ENCODE results near the gene CYP19A1. TPM values are rescaled to one million over a fixed set of nuclear protein-coding genes. Genes with fewer than 3 reads are reported as not detected.

The CYP19A1 gene
- 8.0 TPM for total RNA-seq
- long read RNA-seq, partial matches to known transcripts, result 2 of 14 reads
- long read RNA-seq, other reads (novel, unspliced or antisense), result 12 of 14 reads

DNA sequence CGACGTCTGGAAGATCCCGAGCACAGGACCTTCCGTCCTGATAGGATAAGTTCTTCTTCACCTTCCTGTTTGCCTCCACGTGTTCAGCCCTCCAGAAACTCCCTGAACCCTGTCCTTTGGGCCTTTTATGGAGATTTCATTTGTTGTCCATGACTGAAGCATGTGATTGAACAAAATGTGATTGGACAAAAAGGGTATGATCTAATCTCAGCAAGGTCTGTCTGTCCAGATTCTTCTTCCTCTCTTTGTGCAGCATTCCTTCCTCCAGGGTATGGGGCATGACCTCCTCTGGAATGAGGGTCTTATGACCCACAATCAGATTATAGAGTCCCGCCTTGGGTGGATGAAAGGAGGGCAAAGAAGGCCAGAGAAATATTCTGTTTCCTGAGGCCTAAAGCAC is at the start of gene CYP19A1:
TSS of gene CYP19A1 (minus strand) at position 101 of the 400 bp plus-strand sequence. CDS start 95,684 bp downstream, outside the sequence.
- no peak for DNase-seq (ENCODE audit: low spot score)

DNA sequence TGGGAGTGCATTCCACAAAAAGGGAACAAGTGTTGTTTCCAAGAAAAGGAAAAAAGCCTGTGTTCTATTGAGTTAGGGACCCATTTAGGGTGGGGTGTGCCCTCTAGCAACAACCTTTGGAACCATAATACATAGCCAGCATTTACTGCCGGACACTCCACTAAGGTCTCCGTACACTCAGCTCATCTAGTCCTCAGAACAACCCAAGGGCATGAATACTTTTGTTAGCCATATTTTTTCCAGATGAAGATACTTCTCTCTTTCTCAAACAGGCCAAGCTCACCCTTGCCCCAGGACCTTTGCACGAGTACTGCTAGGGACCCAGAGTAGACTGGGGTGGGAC is 49.3 kb upstream of the CYP19A1 start:
- no peak for DNase-seq (ENCODE audit: low spot score)

- no peak for DNase-seq (ENCODE audit: low spot score)
Measured at GRCh38 chr15:51386960-51387698, 48.7 kb upstream of the CYP19A1 start.

DNA sequence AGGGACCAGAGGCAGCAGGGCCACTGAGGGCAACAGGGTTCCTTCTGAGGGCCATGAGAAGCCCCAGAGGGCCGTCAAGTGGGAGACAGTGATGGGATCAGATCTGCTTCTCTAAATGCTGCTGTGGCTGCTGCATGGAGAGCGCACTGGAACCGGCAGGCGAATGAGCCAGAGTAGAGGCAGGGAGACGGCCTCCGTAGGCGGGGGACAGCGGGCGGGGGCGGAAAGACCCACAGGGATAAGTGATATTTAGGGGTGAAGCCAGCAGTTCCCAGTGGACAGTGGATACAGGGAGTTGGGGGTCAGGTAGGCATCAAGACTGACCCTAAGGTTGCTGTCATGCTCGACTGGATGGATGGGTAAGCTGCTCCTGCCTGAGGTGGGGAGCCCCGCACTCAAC is 48.1 kb upstream of the CYP19A1 start:
- DNase-seq (ENCODE audit: low spot score), result no peak

DNA sequence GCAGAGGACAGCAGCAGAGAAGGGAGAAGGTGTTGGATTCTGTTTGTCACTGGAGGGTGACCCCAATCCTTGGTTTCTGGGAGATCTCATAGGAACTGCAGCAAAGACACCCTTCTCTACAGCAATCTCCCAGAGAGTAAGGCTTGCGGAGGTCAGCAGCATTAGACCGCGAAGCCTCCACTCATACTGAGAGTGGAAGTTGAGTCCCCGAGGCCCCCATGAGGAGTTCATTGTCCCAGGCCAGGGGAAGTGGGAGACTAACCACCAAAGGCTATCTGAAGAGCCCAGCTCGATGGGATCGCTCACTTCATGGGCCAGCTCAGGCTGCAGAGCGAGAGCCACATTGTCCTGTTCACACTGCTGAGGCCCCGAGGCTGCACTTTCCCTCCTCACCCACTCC is 47.6 kb upstream of the CYP19A1 start:
- DNase-seq (ENCODE audit: low spot score), result no peak

- no peak for DNase-seq (ENCODE audit: low spot score)
Measured at GRCh38 chr15:51382787-51383186, 44.4 kb upstream of the CYP19A1 start.

DNA sequence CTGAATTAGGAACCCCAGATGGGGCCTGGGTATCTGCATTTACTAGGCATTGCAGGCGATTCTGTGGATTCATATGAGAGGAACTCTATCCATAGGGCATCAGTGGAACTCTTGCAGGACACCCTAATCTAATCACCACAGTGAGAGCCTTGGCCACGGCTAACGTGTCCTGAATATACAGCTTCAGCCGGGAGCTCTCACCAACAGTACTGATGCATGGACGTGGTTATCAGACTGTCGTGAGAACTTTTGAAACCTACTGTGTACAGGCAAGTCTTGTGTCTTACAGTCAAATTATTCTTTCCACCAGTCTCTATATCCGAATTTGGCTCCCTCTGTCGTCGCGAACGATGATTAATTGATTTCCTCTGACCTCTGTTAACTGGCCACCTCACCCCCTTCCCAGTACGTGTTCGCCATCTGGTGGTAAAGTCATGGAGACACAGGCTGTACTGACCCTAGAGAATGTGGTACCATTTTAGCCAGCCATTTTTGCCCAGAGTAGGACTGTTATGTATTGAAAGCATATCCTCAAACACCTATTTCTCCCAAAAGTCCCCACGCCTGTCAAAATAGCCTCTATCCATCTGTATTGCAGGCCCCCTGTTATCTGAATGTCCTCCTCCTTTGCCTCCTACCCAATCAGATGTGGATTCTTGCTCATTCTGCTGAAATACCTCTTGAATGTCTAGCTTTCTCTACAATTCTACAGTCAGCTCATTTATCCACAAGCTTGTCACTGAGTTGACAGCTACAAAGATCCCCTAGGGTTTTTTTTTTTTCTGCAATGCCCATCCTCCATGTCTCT is 42.8 kb upstream of the CYP19A1 start:
- no peak for DNase-seq (ENCODE audit: low spot score)

GRCh38 chr15:51379390-51379789 is 41.0 kb upstream of the CYP19A1 start:
- no peak for DNase-seq (ENCODE audit: low spot score)

DNA sequence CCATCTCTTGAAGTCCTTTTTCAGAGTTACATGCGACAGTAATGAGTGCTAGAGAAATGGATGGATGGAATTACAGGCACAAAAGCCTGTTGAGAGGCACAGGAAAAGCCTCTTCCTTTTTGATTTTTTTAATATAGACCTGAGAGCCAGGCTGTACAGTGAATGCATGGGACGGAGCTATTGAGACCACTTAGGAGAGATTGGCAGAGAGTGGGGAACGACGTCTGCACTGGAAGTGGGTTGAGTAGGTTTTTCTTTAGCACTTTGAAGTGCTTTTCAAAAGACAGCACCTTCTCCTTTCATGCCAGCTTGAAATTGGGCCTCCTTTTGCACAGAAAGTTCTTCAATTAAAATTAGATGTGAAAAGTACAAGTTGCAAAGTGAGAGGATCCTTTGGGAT is 40.0 kb upstream of the CYP19A1 start:
- DNase-seq (ENCODE audit: low spot score), result no peak

GRCh38 chr15:51377038-51377786 is 38.8 kb upstream of the CYP19A1 start:
- DNase-seq (ENCODE audit: low spot score), result no peak

GRCh38 chr15:51375966-51376640 is 37.7 kb upstream of the CYP19A1 start:
- DNase-seq (ENCODE audit: low spot score), result no peak

- DNase-seq (ENCODE audit: low spot score), result no peak
Measured at GRCh38 chr15:51374131-51374530, 35.7 kb upstream of the CYP19A1 start.

- no peak for DNase-seq (ENCODE audit: low spot score)
Measured at GRCh38 chr15:51371266-51371665, 32.9 kb upstream of the CYP19A1 start.

DNA sequence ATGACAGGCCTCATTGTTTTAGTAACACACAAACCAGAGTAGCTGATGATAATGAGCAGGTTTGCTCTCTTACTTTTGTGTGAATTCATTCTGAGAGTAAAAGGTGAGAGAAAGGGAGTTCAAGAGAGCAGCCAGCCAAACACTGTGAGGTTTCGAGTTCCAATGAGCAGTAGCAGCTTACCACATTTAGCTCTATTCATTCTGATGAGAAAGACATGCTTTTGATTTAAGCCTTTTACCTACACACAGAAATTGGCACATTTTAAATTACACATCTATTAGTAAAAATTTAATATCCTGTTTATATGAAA is 31.0 kb upstream of the CYP19A1 start:
- no peak for DNase-seq (ENCODE audit: low spot score)

- no peak for DNase-seq (ENCODE audit: low spot score)
Measured at GRCh38 chr15:51368751-51369450, 30.5 kb upstream of the CYP19A1 start.

- DNase-seq (ENCODE audit: low spot score), result no peak
Measured at GRCh38 chr15:51368307-51368706, 29.9 kb upstream of the CYP19A1 start.

DNA sequence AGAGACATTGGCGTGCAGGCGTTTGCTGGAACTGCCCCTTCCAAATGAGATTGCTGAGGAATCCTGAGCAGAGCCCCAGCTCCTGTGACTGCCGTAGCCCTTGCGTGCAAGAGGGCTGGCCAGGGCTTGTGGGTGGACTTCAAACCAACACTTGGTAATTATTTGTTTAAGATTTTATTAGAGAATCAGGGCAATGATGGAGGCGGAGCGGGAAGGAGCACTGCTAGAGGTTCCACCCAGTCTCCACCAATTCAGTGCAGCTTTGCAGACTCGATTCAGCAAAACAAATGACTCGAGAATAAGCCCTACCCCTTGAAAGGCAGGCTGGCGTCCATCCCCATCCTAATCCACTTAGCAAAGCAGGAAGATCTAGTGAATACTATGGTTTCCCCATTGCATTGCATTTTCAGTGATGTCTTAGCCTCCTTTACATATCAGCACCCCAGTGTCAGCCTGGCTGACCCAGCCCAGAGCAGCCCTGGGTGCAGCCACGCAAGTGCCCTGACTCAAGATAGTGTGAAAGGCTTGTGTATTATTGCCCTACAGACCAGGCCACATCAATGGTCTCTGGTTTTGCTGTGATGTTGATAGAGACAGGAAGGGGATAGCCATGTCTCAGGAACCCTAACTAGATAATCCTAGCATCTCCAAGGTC is 29.1 kb upstream of the CYP19A1 start:
- no peak for DNase-seq (ENCODE audit: low spot score)

- DNase-seq (ENCODE audit: low spot score), result no peak
Measured at GRCh38 chr15:51366920-51367319, 28.5 kb upstream of the CYP19A1 start.

DNA sequence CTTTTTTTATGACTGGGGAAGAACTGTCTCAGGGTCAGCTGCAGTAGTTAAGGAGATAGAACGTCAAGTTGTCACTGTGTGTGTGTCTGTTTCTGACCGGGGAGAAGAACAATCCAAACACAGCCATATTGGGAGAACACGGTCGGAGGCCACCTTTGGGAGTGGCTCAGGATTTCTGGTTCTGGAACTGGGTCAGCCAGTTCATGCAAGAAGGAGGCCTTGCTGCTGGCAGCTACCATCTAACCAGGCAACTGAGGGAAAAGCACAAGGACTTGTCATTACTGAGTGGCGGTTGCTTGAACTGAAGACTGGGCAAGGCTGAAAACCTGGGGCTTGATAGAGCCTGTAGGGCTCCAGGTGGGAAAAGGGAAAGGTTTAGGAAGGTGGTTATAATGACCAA is 27.7 kb upstream of the CYP19A1 start:
- no peak for DNase-seq (ENCODE audit: low spot score)

GRCh38 chr15:51365417-51365816 is 27.0 kb upstream of the CYP19A1 start:
- DNase-seq (ENCODE audit: low spot score), result no peak
